Keratinocyte (primary cell): ENCODE data around the gene DIAPH2. TPM values are rescaled to one million over a fixed set of nuclear protein-coding genes. Genes with fewer than 3 reads are reported as not detected.

ENCODE experiments used
- DNase-seq: peaks from one replicate; pipeline ENCODE4 v3.0.0-alpha.2; 2011; ENCODE audit warnings: low read depth, missing footprints, low spot score
- FAIRE-seq: peaks from 2 replicates; lab custom pipeline; 2011; peaks lifted over from hg19 to GRCh38; lab: Jason Lieb, UNC
- H2AFZ ChIP-seq: 2 replicates; pipeline ENCODE4 v1.6.0; 2012; ENCODE audit warnings: low read length, control low read depth, inconsistent platforms; ENCODE audit not compliant: control insufficient read depth
- H3K27ac ChIP-seq: 2 replicates; pipeline ENCODE4 v1.5.1; 2011; ENCODE audit warnings: low read length; ENCODE audit not compliant: control insufficient read depth, insufficient read depth
- H3K27me3 ChIP-seq: 3 replicates; pipeline ENCODE4 v1.6.0; 2011; ENCODE audit warnings: low read length; ENCODE audit not compliant: control insufficient read depth, insufficient read depth; ENCODE audit errors: extremely low read depth
- H3K36me3 ChIP-seq, 2 experiments: 2 replicates in 1 of 2; 3 replicates in 1 of 2; pipeline ENCODE4 v1.5.1; 2011; ENCODE audit warnings: low read length in 2 of 2, mild to moderate bottlenecking in 1 of 2; ENCODE audit not compliant: control insufficient read depth in 2 of 2, insufficient read depth in 2 of 2; ENCODE audit errors: extremely low read depth in 1 of 2
- H3K4me1 ChIP-seq: 3 replicates; pipeline ENCODE4 v1.5.1; 2011; ENCODE audit warnings: low read length; ENCODE audit not compliant: control insufficient read depth, insufficient read depth; ENCODE audit errors: extremely low read depth
- H3K4me2 ChIP-seq: 3 replicates; pipeline ENCODE4 v1.6.0; 2011; ENCODE audit warnings: low read depth, low read length; ENCODE audit not compliant: control insufficient read depth, insufficient read depth; ENCODE audit errors: extremely low read depth
- H3K4me3 ChIP-seq, 3 experiments: fragments of 200-600 bp in 1 of 3; sonication (generic) in 1 of 3; 2 replicates in 2 of 3; 3 replicates in 1 of 3; pipeline ENCODE4 v1.5.1; 2011 to 2016; ENCODE audit warnings: low read length in 3 of 3, mild to moderate bottlenecking in 3 of 3, control low read depth in 2 of 3, inconsistent platforms in 1 of 3, low read depth in 1 of 3, mixed read lengths in 1 of 3, mixed run types in 1 of 3, moderate library complexity in 1 of 3; ENCODE audit not compliant: control insufficient read depth in 2 of 3, insufficient read depth in 2 of 3; ENCODE audit errors: extremely low read depth in 1 of 3
- H3K79me2 ChIP-seq: 2 replicates; pipeline ENCODE4 v1.6.0; 2012; ENCODE audit warnings: low read length; ENCODE audit not compliant: control insufficient read depth, insufficient read depth
- H3K9ac ChIP-seq: 3 replicates; pipeline ENCODE4 v1.6.0; 2011; ENCODE audit warnings: low read length; ENCODE audit not compliant: control insufficient read depth, insufficient read depth; ENCODE audit errors: extremely low read depth
- H3K9me1 ChIP-seq: 3 replicates; pipeline ENCODE4 v1.6.0; 2011; ENCODE audit warnings: low read length; ENCODE audit not compliant: control insufficient read depth, insufficient read depth; ENCODE audit errors: extremely low read depth
- H3K9me3 ChIP-seq: 2 replicates; pipeline ENCODE4 v1.5.1; 2012; ENCODE audit warnings: low read depth, low read length; ENCODE audit not compliant: control insufficient read depth
- H4K20me1 ChIP-seq: 3 replicates; pipeline ENCODE4 v1.6.0; 2011; ENCODE audit warnings: low read length; ENCODE audit not compliant: control insufficient read depth, insufficient read depth; ENCODE audit errors: extremely low read depth
- CTCF ChIP-seq, 3 experiments: IDR thresholded peaks in 1 of 3; conservative IDR thresholded peaks in 1 of 3; optimal IDR thresholded peaks in 1 of 3; 2 replicates in 2 of 3; 3 replicates in 1 of 3; pipeline versions ENCODE3 to v1.5.1; 2011; ENCODE audit warnings: low read length in 3 of 3, mild to moderate bottlenecking in 3 of 3, moderate library complexity in 2 of 3, control low read depth in 1 of 3, inconsistent platforms in 1 of 3; ENCODE audit not compliant: insufficient read depth in 2 of 3; ENCODE audit errors: extremely low read depth in 1 of 3
- EZH2 ChIP-seq: IDR thresholded peaks from one replicate; pipeline ENCODE4 v1.6.1; 2012; ENCODE audit warnings: inconsistent platforms, mild to moderate bottlenecking, low read length, moderate library complexity
- dilution Hi-C: fragments of 300-500 bp; cut with MboI; formaldehyde crosslinking; loops from one replicate; pipeline ENCODE4 v1.7.0; 2020; ENCODE audit warnings: low sequenced_read_pairs; ENCODE audit not compliant: extremely low pct_ligation_motif_present
- polyA plus RNA-seq, 5 experiments: library from polyadenylated mRNA; depleted of rRNA in 3 of 5; stranded (reverse) in 3 of 5; stranded (forward) in 1 of 5; unstranded in 1 of 5; fragments of >200 nt; gene quantifications; 1 replicate in 1 of 5; 2 replicates in 3 of 5; 3 replicates in 1 of 5; pipeline versions ENCODE4 v1.2.1 to v1.2.3, GENCODE V29; 2011 to 2012; ENCODE audit warnings: missing spikeins in 2 of 5, low read depth in 1 of 5, low replicate concordance in 1 of 5

Gene DIAPH2
- polyA plus RNA-seq, 1 donor (not counting 4 experiments of a cell fraction or from before 2014, with no cell fraction given), result 7.4 TPM

- DNase-seq (no peak), FAIRE-seq (no peak)
- no peak overlapping the region for H3K27ac ChIP-seq
- dilution Hi-C loops, result no loop called here
- no peak for TF ChIP-seq EZH2
- TF ChIP-seq CTCF (optimal IDR thresholded peaks at IDR 0.05 in 1 of 3, IDR thresholded peaks at IDR 0.05 in 1 of 3, conservative IDR thresholded peaks at IDR 0.05 in 1 of 3; ENCODE audit: extremely low read depth in 1 of 3, insufficient read depth in 2 of 3, low read length in 3 of 3), result no peak
- no peaks in the 10 kb centered on the region for H3K36me3 ChIP-seq
- no peaks in the 10 kb centered on the region for H3K79me2 ChIP-seq
- H3K4me1 ChIP-seq, result no peaks in the 10 kb centered on the region
- H3K4me3 ChIP-seq, result no peak overlapping the region
- H2AFZ ChIP-seq, result no peak overlapping the region
- H3K9me3 ChIP-seq, result no peaks in the 10 kb centered on the region
- H3K27me3 ChIP-seq, result no peaks in the 10 kb centered on the region
- H4K20me1 ChIP-seq, result no peaks in the 10 kb centered on the region
- no peaks in the 10 kb centered on the region for H3K9me1 ChIP-seq
- no peak overlapping the region for H3K4me2 ChIP-seq
- H3K9ac ChIP-seq, result no peak overlapping the region
Observed at GRCh38 chrX:96704629-96705028, 20.0 kb downstream of the DIAPH2 start.

- Histone ChIP-seq H3K4me3 (no peak overlapping the region), H3K9me1 (no peaks in the 10 kb centered on the region), H3K9me3 (no peaks in the 10 kb centered on the region), H2AFZ (no peak overlapping the region), H3K79me2 (peaks cover 1% of the 10 kb centered on the region), H3K9ac (no peak overlapping the region), H3K4me1 (no peaks in the 10 kb centered on the region), H3K27ac (no peak overlapping the region), H3K36me3 (no peaks in the 10 kb centered on the region), H4K20me1 (no peaks in the 10 kb centered on the region), H3K4me2 (no peak overlapping the region), H3K27me3 (no peaks in the 10 kb centered on the region)
- no peak for TF ChIP-seq EZH2
- no peak for TF ChIP-seq CTCF (optimal IDR thresholded peaks at IDR 0.05 in 1 of 3, IDR thresholded peaks at IDR 0.05 in 1 of 3, conservative IDR thresholded peaks at IDR 0.05 in 1 of 3; ENCODE audit: extremely low read depth in 1 of 3, insufficient read depth in 2 of 3, low read length in 3 of 3)
- FAIRE-seq, result no peak
- dilution Hi-C loops, result no loop called here
- DNase-seq, result no peak
Observed at GRCh38 chrX:96705905-96706304, 21.3 kb downstream of the DIAPH2 start.
